ENCODE results near the gene TKFC.

Gene TKFC

DNA sequence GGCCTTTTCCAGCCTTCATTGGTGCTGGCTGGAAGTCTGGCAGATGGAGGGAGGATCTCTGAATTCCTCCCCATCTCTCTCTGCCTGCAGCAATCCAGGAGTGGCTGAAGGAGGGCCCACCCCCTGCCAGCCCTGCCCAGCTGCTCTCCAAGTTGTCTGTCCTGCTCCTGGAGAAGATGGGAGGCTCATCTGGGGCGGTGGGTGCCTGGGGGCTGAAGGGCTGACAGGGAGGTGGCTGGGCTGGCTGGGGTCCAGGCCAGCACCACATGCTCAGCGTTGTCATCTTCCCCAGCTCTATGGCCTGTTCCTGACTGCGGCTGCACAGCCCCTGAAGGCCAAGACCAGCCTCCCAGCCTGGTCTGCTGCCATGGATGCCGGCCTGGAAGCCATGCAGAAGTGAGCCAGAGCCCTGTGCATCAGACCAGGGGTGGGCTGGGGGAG lies 12.2 kb downstream of the TKFC start:
- DNase-seq (ENCODE audit: low read depth in 3 of 3): no peak

DNA sequence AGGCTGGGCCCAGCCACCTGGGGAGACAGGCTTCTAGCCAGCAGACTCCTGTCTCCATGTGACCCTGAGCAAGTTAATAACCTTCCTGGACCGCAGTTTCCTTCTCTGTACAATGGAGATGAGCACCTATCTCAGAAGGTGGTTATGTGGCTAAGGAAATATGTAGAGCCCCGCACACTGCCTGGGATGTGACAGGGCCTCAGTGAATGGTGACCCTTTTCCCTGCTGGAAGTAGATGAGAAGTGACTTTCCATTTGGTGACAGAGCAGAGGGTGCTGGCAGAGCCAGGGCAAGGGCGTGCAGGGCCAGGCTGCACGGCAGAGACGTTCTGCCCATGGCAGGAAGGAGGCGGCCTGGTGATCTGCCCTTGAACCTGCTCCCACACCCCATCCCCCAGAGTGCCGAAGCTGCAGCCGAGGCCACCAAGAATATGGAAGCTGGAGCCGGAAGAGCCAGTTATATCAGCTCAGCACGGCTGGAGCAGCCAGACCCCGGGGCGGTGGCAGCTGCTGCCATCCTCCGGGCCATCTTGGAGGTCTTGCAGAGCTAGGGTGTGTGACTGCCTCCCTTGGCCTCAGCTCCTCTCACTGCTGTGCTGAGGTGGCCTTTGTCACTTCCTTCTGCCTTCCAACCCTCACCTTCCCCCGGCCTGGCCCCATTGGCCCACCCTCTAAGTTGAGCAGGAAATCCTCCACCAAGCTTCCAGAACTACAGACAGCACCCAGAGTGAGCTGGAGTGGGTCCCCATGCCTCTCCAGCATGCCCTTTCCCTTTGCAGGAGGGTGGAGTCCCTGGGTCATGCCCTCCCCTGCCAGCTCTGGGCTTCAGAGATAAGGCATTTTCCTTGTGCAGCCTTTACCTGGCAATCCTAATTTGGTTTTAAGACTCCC lies 13.2 kb downstream of the TKFC start:
- DNase-seq (ENCODE audit: low read depth in 3 of 3): no peak

DNA sequence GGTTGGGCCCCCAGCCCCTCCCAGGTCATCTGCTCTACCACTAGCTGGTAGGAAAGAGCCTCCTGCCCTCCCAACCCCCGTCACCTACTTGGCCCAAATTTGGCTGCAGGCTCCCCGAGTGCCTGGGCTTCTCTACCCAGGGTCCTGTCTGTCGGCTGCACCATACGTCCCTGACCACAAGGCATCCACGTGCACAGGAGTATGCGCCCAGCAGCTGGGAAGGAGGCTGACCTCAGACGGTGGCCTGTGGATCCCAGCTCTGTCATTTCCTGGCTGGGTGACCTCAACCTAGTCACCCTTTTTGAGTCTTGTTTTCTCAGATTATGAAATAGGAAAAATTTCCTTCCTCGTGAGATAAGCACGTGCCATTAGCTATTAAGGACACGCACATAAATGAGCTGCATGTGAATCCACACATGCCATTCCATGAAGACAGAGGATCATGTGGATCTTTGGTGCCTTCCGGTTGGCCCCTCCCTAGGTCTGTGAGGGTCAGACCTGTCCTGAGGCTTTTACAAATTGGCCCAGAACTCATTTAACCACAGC lies 15.0 kb downstream of the TKFC start:
- no peak for DNase-seq (ENCODE audit: low read depth in 3 of 3)

DNA sequence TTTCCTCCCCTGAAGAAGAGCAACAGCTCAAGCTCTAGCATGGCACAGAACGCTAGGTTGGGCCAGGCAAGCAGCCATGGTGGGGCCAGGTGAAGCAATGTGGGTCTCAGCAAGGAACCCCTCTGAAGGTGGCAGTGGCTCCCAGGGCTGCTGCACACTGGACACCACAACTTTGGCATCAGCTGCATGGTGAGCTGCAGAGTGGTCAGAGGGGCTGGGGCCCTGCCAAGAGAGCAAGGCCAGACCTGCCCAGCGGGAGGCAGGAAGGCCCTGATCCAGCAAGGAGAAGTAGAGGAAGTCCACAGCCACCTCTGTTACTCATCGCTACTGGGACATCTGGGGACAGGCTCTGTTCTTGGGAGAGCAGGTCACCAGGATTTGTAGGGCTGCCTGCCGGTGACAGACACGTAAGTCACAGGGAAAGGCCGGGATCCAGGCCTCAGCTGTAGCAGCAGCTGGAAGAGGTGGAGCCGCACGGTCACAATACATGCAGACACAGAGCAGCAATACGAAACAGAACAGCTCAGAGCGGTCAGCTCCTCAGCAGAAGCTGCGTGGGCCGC lies 16.2 kb downstream of the TKFC start:
- no peak for DNase-seq (ENCODE audit: low read depth in 3 of 3)

DNA sequence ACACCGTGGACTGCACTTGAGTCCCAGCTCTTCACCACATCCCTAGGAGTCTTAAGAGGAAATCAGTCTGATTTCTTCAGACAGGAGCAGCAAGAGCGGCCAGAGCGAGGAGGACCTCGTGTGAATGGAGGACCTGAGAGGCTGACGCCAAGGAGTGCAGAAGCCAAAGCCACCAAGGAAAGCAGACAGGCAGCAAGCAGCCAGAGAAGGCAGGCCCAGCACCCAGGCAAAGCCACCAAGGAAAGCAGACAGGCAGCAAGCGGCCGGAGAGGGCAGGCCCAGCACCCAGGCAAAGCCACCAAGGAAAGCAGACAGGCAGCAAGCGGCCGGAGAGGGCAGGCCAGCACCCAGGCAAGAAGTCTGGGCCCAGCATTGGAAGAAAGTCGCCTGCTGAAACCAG lies 16.9 kb downstream of the TKFC start:
- no peak for DNase-seq (ENCODE audit: low read depth in 3 of 3)

GRCh38 chr11:61350336-61350735 lies 17.3 kb downstream of the TKFC start:
- no peak for DNase-seq (ENCODE audit: low read depth in 3 of 3)

GRCh38 chr11:61350803-61351202 lies 17.8 kb downstream of the TKFC start:
- DNase-seq (ENCODE audit: low read depth in 3 of 3): no peak

GRCh38 chr11:61352038-61352437 lies 19.0 kb downstream of the TKFC start:
- DNase-seq (ENCODE audit: low read depth in 3 of 3): no peak

GRCh38 chr11:61353131-61354067 lies 20.4 kb downstream of the TKFC start:
- no peak for DNase-seq (ENCODE audit: low read depth in 3 of 3)

DNA sequence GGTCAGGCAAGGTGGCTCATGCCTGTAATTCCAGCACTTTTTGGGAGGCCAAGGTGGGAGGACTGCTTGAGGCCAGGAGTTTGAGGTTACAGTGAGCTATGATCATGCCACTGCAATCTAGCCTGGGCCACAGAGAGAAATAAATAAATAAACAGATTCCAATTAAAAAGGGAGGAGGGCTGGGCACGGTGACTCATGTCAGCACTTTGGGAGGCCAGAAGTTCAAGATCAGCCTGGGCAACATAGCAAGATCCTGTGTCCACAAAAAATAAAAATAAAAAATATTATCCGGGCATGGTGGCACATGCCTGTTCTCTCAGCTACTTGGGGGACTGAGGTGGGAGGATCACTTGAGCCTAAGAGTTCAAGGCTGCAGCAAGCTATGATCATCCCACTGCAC lies 21.2 kb downstream of the TKFC start:
- no peak for DNase-seq (ENCODE audit: low read depth in 3 of 3)

- no peak for DNase-seq (ENCODE audit: low read depth in 3 of 3)
Measured at GRCh38 chr11:61356706-61357105, 23.7 kb downstream of the TKFC start.

- DNase-seq (ENCODE audit: low read depth in 3 of 3): no peak
Measured at GRCh38 chr11:61357233-61357893, 24.3 kb downstream of the TKFC start.

DNA sequence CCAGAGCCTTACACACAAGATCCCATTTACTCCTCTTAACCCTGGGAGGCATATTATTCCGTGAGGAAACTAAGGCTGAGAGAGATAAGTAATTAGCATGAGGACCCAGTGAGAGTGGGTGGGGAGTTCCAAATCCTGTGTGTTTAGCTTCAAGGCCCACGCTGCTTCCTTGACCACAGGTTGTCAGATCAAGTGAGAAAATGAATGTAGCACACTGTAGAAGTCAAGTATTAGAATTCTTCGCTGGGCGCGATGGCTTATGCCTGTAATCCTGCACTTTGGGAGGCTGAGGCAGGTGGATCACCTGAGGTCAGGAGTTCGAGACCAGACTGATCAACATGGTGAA lies 24.8 kb downstream of the TKFC start:
- DNase-seq (ENCODE audit: low read depth in 3 of 3): no peak

GRCh38 chr11:61358566-61358965 lies 25.5 kb downstream of the TKFC start:
- DNase-seq (ENCODE audit: low read depth in 3 of 3): no peak

DNA sequence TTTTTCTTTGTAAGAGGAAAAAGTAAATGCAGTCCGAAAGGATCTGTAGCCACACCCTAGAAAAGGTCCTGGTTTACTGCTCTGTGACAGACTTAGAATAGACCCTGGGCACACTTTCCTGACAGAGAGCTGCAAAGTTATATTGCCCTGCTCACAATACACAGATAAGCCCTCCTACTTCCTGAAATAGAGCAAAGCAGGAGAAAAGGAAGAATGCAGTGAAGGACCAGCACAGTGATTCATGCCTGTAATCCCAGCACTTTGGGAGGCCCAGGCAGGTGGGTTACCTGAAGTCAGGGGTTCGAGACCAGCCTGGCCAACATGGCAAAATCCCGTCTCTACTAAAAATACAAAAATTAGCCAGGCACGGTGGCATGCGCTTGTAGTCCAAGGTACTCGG lies 26.5 kb downstream of the TKFC start:
- DNase-seq (ENCODE audit: low read depth in 3 of 3): no peak

- DNase-seq (ENCODE audit: low read depth in 3 of 3): no peak
Measured at GRCh38 chr11:61361237-61361740, 28.3 kb downstream of the TKFC start.

DNA sequence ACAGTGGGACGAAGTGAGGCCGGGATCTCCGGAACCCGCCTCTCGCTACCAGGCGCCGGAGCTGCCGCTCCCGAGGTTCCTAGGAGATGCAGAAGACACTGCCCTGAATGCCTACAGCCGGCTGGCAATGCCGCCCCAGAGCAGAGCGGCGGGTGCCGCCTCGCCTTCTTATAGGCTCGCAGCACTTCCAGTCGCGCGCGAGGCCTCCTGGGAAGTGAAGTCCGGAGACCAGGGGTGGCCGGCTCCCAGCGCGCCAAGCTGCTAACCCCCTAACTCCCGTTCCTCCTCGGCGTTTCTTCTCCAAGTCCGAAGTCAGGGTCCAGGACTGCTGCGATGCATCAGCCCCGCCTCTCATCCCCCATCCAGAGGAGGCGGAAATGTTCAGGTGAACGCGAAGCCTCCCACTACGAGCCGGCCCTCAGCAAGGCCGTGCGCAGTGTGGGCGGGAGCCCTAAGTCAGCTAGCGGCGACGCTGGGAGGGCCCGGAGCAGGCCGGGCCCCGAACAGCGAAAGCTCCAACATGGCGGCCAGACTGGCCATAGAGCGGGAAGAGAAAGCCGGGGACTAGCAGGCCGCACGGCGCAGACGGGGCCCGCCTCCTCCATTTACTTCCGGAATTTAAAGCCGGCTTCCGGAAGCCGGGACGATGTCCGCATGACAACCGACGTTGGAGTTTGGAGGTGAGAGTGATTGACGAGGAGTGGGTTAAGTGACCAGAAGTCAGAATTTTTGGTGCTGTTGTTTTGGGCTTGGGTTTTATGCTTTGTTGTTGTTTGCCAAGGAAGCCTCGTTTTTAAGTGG lies 28.9 kb downstream of the TKFC start, which contains the start of the genes CYB561A3 and TMEM138:
Gene CYB561A3 (minus strand): TSS at position 142 of the 801 bp plus-strand sequence. CDS start 5,169 bp downstream, outside the sequence.
Gene TMEM138 (plus strand): TSS at position 634 of the 801 bp plus-strand sequence. CDS start 2,017 bp downstream, outside the sequence.
- DNase-seq (ENCODE audit: low read depth in 3 of 3): peak; percentile 85 to 93 (median 86)

- peak; percentile 3 to 16 (median 14) for DNase-seq (ENCODE audit: low read depth in 3 of 3)
Measured at GRCh38 chr11:61362542-61362875, 29.5 kb downstream of the TKFC start.

- DNase-seq (ENCODE audit: low read depth in 3 of 3): no peak
Measured at GRCh38 chr11:61364012-61364675, 31.1 kb downstream of the TKFC start.

DNA sequence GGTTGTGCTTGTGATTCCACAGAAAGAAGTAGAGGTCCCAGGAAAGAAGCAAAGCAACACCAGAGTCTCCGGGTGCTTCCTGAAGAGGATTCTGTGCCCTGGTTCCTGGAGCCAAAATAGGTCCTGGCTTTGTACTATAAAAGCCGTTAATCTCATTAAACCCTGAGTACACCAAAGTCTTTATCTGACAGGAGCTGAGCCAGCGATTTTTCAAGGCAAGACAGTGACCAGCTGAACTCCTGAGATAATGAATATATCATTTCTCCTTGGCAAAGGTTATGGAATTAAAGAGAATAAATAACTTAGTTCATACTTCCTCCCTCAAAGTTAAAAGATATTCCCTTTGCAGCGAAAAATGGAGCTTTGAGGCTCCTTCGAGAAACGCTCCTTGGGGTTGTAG lies 34.4 kb downstream of the TKFC start:
- no peak for DNase-seq (ENCODE audit: low read depth in 3 of 3)

All from stimulated activated CD4-positive, alpha-beta T cell treated with anti-CD3 and anti-CD28 coated beads, TNF-alpha, amount 100 ng/mL, for 24 hours (primary cell).